ENCODE data around the gene NR2F6. TPM values are rescaled to one million over a fixed set of nuclear protein-coding genes. Genes with fewer than 3 reads are reported as not detected.

The NR2F6 gene
- total RNA-seq, 1 donor from 2014 or later = 122 TPM

DNA sequence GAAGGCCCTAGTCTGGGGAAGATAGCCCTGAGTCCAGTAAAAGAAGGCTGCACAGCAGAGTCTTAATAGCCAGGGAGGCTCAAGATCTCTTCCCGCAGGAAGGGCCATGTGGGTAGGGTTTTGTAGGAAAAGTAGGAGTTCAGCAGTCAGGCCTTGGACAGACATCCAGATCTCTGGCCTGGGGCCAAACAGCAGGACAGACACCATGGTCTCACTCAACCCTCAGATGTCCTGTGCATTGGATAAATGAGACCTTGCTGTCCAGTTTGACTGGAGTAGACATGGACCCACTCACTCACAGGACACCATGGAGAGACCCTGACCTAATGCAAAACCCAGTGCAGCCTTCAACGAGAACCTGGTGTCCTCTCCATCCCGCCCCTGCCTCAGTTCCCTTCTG lies 15.8 kb downstream of the NR2F6 start:
- TF ChIP-seq, protein P1, sequence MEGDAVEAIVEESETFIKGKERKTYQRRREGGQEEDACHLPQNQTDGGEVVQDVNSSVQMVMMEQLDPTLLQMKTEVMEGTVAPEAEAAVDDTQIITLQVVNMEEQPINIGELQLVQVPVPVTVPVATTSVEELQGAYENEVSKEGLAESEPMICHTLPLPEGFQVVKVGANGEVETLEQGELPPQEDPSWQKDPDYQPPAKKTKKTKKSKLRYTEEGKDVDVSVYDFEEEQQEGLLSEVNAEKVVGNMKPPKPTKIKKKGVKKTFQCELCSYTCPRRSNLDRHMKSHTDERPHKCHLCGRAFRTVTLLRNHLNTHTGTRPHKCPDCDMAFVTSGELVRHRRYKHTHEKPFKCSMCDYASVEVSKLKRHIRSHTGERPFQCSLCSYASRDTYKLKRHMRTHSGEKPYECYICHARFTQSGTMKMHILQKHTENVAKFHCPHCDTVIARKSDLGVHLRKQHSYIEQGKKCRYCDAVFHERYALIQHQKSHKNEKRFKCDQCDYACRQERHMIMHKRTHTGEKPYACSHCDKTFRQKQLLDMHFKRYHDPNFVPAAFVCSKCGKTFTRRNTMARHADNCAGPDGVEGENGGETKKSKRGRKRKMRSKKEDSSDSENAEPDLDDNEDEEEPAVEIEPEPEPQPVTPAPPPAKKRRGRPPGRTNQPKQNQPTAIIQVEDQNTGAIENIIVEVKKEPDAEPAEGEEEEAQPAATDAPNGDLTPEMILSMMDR (conservative IDR thresholded peaks at IDR 0.05; ENCODE audit: low read depth, low read length) = no peak
- no peak overlapping the region for H3K4me3 ChIP-seq (ENCODE audit: low read depth, low read length)
- no peak for DNase-seq (ENCODE audit: low read depth)

DNA sequence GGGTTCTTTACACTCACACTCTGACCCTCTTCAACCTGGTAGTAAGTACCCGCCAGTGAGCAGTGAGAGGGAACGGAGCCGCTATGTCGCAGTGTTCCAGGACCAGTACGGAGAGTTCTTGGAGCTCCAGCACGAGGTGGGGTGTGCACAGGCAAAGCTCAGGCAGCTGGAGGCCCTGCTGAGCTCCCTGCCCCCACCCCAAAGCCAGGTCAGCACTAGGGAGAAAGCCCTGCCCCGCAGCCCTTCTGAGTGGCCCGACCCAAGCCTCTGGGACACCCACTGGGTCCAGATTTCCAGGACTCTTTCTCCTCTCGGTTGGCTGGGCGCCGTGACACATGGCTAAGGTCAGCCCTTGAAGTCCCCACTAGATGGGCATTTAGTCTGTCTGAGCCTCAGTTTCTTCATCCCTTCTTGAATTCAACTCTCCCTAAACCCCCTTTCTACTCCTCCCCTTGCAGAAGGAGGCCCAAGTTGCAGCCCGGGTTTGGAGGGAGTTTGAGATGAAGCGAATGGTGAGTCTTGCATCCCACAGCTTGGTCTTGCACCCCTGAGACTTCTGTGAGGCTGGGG lies 17.8 kb downstream of the NR2F6 start:
- DNase-seq (ENCODE audit: low read depth) = no peak
- peak overlapping the region; percentile 13 for H3K4me3 ChIP-seq (ENCODE audit: low read depth, low read length)
- TF ChIP-seq, protein P1 (conservative IDR thresholded peaks at IDR 0.05; ENCODE audit: low read depth, low read length) = no peak

DNA sequence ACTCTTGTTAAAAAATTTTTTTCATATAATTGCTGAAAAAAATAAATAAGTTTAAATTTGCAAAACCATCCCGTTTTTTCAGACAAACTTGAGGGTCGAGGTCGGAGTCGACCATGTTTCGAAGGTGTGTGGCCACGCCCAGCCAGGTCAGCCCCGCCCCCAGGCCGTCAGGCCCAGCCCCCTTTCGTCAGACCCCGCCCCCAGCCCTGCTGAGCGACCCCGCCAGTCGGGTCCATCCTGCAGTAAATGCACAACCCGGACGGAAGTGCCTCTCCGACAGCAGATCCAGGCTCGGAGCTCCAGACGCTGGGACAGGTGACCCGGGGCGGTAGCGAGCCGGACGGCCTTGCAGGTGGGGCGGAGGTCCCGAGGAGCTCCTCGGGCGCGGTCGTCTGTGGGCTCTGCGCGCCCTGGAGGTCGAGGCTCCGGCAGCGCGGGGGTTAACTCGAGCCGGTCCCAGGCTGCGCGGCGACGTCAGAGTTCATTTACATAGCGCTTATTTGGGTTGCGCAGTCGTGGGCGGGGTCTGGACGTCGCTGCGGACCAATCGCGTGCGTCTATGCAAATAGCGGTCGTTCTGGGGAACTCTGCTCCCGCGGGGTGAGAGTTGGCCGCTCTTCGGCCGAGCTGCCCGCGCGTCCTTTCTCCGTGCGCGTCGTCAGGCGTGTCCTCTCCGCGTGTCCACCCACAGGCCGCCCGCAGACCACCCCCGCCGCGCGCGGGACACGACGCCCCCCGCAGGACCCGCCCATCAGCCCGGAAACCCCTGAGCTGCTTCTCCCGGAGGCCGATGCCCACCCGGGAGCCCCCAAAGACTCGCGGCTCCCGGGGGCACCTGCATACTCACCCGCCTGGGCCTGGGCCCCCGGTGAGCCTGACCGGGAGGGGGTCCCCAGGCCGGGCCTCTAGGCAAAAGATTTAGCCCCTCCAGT lies 19.5 kb downstream of the NR2F6 start, which contains the start of gene OCEL1:
Gene OCEL1, plus strand, starts transcription at position 225 of the 932 bp plus-strand sequence. Its CDS starts 22 bp downstream, at position 247.
- TF ChIP-seq, protein P1 (conservative IDR thresholded peaks at IDR 0.05; ENCODE audit: low read depth, low read length) = no peak
- peak within 1 kb of the TSS; percentile 82 for H3K4me3 ChIP-seq (ENCODE audit: low read depth, low read length)
- peak; percentile 71 for DNase-seq (ENCODE audit: low read depth)

DNA sequence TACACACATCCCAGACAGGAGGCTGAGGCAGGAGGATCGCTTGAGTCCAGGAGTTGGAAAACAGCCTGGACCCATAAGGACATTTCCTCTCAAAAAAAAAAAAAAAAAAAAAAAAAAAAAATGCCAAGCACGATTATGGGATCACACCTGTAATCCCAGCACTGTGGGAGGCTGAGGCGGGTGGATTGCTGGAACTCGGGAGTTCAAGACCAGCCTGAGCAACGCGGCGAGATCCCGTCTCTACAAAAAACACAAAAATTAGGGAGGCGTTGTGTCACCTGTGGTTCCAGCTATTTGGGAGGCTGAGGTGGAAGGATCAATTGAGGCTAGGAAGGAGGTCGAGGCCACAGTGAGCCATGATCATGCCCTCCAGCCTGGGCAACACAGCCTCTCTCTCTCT lies 20.7 kb downstream of the NR2F6 start:
- no peak overlapping the region for H3K4me3 ChIP-seq (ENCODE audit: low read depth, low read length)
- DNase-seq (ENCODE audit: low read depth) = no peak
- TF ChIP-seq, protein P1 (conservative IDR thresholded peaks at IDR 0.05; ENCODE audit: low read depth, low read length) = no peak

DNA sequence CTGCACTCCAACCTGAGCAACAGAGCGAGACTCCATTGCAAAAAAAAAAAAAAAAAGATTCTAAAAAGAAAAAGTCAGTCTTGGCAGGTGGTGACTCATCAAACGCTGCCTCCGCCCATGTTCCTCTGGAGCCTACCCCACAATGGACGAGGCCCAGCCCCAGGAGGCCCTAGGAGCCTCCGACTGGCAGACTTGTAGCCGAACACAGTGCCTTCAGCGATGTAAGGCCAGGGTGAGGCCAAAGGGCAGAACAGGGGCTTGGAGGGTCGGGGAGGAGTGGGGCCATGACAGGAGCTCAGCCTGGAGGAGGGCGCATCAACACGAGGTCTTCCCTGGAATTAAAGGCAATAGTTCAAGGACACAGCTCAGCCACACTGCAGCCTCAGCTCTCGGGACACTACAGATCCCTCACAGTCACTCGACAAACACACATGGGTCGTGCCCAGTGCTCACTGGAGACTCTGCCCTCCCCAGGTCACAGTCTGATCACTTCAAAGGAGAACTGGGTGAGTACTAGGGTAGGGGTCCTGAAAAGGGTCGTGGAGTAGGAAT lies 25.4 kb downstream of the NR2F6 start:
- no peak for DNase-seq (ENCODE audit: low read depth)
- H3K4me3 ChIP-seq (ENCODE audit: low read depth, low read length) = no peak overlapping the region

DNA sequence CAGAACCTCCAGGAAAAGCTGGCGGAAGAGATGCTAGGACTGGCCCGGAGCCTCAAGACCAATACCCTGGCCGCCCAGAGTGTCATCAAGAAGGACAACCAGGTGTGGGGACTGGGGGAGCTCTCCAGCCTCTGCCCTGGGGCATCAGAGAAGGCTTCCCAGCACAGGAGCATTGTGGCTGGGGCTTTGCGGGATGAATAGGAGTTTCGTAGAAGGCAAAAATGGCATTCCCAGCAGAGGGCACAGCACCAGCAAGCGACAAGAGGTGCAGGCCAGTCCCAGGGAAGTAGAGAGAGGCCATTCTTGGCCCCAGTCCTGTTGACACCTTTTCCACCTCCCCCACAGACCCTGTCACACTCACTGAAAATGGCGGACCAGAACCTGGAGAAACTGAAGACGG lies 26.4 kb downstream of the NR2F6 start:
- no peak overlapping the region for H3K4me3 ChIP-seq (ENCODE audit: low read depth, low read length)
- DNase-seq (ENCODE audit: low read depth) = no peak
- TF ChIP-seq, protein P1 (conservative IDR thresholded peaks at IDR 0.05; ENCODE audit: low read depth, low read length) = no peak

More for the DNA sequence above, 25.4 kb downstream of the NR2F6 start:
- TF ChIP-seq, protein P1 (conservative IDR thresholded peaks at IDR 0.05; ENCODE audit: low read depth, low read length) = no peak
